Right hindlimb (tissue), 1 donor: ENCODE measurements around the gene SHISA5.
"Not testable (repeated sequence)": the region's sequence is repeated elsewhere in the genome, so short reads cannot be mapped to it uniquely, and the experiment has no call there.

ENCODE experiments used
- DNase-seq: peaks from one replicate; pipeline ENCODE4 v3.0.0-alpha.2; 2018

The SHISA5 gene

DNA sequence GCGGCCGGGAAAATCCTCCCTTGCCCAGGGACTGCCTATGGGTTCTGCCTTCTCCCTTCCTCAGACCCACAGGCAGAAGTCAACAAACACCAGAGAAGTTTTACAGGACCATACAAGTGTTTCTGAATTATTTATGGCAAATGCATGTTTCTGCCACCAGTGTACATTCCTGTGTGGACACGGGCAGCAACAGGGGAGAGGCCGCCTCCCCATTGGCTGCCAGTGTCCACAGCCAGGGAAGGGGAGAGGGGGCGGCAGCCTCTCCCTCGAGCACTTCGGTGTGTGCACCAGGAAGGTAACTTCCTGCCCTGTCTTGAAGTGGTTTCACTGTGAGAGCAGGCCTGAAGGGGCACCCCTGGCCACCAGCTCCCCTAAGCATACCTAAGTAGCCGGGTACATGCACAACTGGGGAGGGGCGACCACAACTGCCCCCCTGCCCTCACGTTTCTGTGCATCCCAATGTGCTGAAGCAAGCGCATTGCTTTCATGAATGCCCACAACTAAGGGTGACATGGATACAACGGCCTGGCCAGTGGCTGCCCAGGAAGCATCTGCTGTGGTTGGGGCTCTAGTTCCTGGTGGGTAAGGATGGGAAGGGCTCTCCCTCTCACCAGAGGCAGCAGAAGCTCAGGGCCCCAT lies 14.8 kb upstream of the SHISA5 start:
- no peak for DNase-seq

DNA sequence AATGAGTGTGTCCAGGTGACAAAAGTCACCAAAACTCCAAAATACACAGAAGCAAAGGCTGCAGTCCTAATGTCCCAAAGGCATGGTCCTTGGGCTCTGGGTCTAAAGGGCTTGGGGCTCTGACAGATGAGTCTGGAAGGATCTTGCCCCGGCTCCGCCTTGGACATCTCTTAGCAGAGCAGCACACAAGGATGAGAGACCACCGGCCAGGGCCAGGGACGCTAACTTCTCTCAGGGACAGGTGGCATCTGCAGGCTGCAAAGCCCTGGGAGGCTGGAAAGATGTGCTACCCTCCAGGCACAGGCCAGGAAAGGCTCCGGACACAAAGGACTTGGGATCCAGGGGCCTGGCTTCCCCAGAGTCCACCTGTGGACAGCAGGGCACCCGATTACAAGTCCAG lies 14.1 kb upstream of the SHISA5 start:
- DNase-seq, result no peak

DNA sequence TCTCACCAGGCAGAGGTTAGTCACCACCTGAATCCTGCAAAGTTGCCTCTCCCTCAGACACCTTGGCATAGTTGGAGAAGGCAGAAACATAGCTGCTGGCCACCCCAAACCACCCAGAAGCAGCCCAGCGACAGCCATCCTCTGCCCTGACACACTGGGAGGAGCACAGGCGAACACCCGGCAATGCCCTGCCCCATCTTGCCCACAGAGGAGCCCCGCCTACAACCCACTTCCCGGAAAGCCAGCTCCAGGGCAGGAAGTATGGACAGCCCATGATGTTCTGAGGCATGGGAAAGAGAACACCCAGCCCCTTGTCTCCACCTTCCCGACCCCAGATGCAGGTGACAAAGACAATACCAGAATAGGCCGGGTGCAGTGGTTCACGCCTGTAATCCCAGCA lies 12.6 kb upstream of the SHISA5 start:
- no peak for DNase-seq

- no peak for DNase-seq
These were observed 10.7 kb upstream of the SHISA5 start for GRCh38 chr3:48514431-48515227.

DNA sequence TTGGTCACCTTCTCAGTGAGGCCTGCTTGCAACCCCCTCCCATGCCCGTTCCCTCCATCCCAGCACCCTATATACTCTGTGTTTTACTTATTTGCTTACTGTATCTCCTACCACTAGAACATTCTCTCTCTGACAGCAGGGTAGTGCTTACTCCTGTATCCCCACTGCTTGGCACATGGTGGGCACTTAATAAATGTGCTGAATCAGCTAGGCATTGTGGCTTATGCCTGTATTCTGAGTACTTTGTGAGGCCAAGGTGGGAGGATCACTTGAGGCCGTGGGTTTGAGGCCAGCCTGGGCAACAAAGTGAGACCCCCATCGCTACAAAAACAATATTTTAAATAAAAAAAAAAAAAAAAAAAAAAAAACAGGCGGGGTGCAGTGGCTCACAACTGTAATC lies 7.6 kb upstream of the SHISA5 start:
- DNase-seq, result no peak

DNA sequence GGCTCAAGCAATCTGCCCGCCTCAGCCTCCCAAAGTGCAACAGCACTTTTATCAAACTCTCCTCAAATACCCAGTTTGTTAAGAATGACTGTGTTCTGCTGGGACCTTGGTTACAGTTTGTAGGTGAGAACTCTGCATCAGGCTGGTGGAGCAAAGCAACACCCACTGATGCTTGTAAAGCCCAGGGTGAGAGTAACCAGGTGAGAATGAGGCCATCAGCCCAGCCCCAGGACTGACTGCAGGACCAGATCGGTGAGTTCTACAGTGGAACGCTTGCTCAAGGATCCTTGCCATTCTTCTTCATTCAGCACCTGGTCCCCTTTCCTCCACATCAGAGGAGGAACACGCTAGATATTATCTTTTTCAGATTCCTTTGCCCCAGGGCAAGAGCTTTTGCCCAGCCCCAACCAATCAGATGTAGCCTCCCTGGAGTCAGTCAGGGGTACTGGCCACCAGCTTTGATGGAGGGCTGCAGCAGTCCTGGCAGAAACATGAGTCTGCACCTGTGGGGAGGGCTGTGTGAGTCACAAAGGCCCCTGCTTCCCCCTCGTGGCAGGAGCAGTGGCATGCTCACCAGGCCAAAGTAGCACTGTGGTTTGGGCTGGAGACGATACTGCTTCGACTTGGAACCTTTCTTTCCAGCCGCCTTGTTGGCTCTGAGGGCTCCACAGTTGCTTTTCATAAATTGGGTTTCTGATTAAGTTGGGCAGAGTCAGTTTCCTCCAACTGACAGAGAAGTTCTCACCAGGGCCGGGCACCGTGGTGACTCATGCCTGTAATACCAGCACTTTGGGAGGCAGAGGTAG lies 3.5 kb upstream of the SHISA5 start:
- DNase-seq, result peak; percentile 47

GRCh38 chr3:48505968-48506504 lies 2.1 kb upstream of the SHISA5 start:
- DNase-seq, result no peak

DNA sequence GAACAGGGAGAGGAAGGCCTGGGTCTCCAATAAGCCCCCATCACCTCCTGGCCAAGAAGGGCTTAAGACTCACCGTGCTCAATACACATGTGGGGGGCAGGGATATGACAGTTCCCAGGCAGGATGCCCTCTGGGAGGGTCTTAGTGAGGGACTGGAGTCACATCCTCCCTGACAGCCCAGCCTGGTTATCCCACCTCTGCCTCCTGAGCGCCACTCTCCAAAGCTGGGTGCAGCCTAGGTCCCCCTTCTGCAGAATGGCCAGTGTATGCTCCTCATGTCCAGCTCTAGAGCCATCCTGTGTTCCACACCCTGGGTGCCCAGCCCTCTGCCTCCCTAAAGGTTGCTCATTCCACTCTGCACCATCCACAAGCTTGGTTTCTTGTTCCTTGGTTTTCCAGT lies 1.2 kb upstream of the SHISA5 start:
- DNase-seq, result no peak

- DNase-seq, result peak; percentile 41
These were observed 448 bp downstream of the SHISA5 start for GRCh38 chr3:48503401-48504050.

DNA sequence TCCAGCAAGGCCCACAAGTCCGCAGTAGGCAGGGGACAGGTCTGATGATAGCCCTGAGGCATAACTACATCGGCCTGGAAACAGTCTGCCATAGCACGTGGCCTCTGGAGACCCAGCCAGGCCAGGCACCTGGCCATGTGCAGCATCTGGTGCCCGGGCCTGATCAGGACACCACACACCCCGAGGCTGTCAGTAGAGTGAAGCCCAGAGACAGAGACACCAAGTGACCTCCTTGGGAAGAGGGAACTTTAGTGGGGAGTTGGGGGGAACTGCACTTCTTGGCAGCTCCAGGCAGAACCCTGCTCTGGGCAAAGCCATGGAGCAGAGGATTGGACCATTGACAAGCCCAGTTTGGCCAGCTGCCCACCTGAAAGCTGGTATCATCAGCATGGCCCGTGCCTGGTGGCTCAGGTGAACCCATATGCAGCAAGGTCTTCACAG lies 1.2 kb downstream of the SHISA5 start:
- peak; percentile 41 for DNase-seq

- no peak for DNase-seq
These were observed 1.9 kb downstream of the SHISA5 start for GRCh38 chr3:48502121-48502520.

DNA sequence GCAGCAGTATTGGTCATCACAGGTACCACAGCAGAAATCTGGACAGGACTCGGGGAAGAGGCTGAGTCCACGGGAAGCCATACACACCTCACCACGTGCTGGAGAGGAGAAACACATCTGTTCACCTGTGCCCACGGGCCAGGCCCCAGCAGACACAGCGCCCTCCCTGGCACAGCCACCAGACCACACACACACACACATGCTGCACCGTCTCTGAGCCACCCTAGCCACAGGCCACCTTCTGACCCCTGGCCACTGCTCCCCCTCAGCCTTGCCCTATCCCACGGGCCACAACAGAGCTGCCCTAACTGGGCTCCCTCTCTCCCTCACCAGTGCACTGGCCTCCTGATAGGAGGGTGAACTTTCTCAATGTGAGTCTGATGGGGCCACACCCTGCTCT lies 2.8 kb downstream of the SHISA5 start:
- no peak for DNase-seq

GRCh38 chr3:48500656-48501055 lies 3.3 kb downstream of the SHISA5 start:
- DNase-seq, result no peak

GRCh38 chr3:48493203-48493501 lies 10.8 kb downstream of the SHISA5 start:
- DNase-seq, result no peak

DNA sequence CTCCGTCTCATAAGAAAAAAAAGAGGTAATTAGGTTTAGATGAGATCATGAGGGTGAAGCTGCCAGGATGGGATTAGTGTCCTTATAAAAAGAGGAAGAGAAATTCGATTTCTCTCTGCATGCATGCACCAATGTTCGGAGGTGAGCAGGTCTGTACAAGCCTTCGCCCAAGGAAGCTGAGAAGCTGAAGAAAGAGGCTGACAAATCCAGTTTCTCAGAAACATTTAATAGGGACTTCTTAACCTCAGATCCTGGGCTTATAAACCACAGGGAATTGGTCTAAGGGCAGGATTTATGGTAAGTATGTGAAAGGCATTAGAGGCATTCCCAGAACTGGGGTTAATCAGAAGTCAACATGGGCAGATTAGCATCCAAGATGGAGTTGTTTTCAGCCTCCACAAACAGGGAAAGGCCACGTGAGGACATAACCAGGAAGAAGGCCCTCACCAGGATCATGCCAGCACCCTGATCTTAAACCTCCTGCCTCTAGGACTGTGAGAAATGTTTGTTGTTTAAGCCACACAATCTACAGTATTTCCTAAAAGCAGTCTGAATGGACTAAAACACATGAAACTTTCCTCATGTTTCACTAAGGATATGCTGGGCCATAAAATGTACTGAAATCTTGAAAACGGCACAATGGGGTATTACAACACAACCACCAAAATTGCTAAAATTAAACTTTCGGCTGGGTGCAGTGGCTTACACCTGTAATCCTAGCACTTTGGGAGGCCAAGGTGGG lies 11.3 kb downstream of the SHISA5 start:
- DNase-seq, result no peak

GRCh38 chr3:48486952-48487351 lies 17.0 kb downstream of the SHISA5 start:
- no peak for DNase-seq

- not testable (repeated sequence) for DNase-seq
These were observed 21.2 kb downstream of the SHISA5 start for GRCh38 chr3:48482822-48483221.

GRCh38 chr3:48480891-48481290 lies 23.1 kb downstream of the SHISA5 start:
- not testable (repeated sequence) for DNase-seq

GRCh38 chr3:48478626-48479555 lies 25.1 kb downstream of the SHISA5 start:
- DNase-seq, result no peak

GRCh38 chr3:48477959-48478520 lies 25.9 kb downstream of the SHISA5 start:
- no peak for DNase-seq
